Stimulated activated CD8-positive, alpha-beta memory T cell treated with anti-CD3 and anti-CD28 coated beads, Interleukin-2, amount 100 ng/mL, for 1 hour (primary cell): Measurements from ENCODE around the gene LRRC8E.
A peak's percentile ranks its signal among the peaks of the same experiment; 100 is the strongest.
"Not testable (repeated sequence)": the region's sequence is repeated elsewhere in the genome, so short reads cannot be mapped to it uniquely, and the experiment has no call there.

Source experiments
- DNase-seq, 2 donors: peaks; one replicate each; pipeline ENCODE4 v3.0.0-alpha.2; 2020; ENCODE audit warnings: low read depth in 2 of 2

Gene LRRC8E

DNA sequence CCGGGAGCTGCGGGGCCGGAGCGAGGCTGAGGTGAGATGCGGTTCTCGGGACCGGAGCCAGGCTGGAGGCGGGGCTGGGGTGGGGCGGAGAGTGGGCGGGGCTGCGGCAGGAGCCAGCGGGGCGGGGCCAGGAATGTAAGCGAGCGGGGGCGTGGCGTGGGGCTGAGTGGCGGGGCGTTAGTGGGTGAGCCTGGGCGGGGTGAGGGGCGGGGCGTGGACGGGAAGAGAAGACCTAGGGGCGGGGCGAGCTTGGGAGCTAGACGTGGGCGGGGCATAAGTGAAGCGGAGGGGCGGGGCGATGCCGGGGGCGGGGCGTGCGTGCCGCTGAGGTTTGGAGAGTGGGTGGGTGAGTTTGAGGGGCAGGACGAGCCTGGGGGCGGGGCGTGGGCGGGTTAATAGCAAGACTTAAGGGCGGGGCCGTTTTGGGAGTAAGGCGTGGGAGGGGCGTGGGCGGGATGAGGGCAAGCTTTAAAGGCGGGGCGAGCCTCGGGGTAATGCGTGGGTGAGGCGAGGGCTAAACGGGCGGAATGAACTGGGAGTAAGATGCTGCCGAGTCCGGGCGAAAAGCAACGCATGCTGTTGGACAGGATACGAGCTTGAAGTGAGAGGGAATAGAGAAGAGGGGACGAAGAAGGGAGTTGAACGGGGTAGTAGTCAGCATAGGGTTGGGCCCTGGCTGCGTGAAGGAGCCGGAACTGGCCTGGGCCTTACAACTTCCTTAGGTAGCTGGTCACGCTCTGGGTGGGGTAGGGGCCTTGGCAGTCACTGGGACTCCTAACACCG is 32.4 kb downstream of the LRRC8E start:
- DNase-seq, result peak; percentile 99 to 100

DNA sequence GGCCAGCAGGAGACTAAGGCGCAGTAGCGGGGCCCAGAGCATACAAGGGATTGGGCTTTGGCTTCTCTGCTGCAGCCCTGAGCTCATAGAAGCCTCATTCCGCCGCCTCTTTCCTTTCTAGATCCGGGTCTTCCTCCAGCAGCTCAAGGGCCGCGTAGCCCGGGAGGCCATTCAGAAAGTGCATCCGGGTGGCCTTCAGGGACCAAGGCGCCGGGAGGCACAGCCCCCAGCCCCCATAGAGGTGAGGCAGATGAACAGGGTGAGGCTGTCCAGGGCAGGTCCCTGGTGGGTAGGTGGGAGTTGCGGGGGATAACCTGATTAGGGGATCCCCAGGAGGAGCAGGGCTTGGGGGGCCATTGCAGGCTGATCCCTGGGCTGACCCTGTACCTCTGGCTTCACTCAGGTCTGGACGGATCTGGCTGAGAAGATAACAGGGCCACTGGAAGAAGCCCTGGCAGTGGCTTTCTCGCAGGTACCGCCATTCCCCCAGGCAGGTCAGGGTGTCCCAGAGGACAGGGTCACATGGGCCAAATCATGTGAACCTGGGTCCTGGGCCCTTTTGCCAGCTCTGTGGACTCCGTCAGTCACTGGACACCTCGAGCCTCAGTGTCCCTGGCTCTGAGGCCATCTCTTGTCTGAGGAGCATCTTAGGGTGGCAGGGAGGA is 33.1 kb downstream of the LRRC8E start:
- DNase-seq, result no peak

DNA sequence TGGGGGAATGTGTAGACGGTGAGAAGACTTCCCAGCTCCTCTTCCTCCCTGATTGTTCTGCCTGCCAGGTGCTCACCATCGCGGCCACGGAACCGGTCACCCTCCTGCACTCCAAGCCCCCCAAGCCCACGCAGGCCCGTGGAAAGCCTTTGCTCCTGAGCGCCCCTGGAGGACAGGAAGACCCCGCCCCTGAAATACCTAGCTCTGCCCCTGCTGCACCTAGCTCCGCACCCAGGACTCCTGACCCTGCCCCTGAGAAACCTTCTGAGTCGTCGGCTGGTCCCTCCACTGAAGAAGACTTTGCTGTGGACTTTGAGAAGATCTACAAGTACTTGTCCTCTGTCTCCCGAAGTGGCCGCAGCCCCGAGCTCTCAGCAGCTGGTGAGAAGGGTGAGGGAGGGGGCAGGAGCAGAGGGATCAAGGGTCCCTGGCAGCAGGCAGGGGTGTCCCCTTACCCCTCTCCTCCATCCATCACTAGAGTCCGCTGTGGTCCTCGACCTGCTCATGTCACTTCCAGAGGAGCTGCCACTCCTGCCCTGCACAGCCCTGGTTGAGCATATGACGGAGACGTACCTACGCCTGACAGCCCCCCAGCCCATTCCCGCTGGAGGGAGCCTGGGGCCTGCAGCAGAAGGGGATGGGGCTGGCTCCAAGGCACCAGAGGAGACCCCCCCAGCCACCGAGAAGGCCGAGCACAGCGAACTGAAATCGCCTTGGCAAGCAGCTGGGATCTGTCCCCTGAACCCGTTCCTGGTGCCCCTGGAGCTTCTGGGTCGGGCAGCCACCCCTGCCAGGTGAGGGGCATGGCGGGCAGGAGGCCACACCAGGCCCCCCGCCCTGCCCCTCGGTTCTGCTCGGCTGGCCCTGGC is 33.9 kb downstream of the LRRC8E start:
- no peak for DNase-seq

DNA sequence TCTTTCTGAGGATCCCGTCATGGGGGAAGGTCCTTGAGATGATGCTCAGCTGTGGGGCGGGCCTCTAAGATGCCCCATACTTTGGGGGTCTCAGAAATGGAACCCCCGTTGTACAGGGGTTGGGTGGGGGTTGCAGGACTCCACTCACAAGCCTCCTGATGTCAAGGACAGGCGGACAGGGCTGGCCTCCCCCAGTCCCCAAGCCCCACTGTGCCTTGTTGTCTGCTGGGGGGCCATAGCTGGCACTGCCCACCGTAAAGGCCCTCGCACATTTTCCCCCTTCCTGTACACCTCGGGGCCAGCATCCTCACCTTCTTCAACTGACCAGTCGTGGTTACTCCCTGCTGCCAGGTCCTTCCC is 34.5 kb downstream of the LRRC8E start:
- DNase-seq, result no peak

DNA sequence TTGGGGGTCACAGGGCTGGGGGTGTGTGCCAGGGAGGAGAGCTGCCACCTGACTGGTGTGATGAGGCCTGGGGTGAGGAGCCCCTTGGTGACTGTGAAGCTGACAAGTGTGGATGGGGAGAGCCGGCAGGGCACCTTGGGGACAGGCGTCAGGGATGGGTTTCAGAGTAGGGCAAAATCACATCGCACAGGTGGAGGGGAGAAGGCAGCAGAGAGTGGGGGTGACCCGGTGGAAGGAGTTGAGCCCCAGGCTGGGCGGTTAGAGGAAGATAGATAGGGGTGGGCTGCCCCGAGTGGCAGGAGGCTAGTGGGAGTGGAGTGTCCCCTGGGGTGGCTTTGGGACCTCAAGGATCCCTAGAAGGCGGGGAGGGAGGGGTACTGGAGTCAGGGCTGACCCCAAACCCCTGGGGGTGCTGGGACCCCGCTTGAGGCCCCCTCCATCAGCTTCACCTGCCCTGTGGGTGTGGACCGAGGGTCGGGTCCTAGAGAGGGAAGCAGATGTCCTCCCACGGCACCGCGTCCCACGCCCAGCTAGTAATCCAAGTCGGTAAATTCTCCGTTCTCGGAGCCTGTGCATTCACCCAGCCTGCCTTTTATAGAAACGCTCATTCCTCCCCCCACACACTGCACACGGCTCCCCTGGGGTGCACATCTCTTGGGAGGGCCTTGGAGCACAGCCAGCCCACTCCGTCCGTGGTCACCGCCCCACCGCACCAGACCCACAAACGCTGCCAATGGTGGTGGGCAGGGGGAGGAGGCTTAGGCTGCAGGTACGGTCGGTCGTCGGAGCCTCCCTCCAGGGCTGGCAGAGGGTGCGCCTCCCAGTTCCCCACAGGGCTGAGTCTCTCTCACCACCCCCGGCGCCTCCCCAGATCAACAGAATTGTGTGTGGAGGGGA is 35.2 kb downstream of the LRRC8E start:
- no peak for DNase-seq

DNA sequence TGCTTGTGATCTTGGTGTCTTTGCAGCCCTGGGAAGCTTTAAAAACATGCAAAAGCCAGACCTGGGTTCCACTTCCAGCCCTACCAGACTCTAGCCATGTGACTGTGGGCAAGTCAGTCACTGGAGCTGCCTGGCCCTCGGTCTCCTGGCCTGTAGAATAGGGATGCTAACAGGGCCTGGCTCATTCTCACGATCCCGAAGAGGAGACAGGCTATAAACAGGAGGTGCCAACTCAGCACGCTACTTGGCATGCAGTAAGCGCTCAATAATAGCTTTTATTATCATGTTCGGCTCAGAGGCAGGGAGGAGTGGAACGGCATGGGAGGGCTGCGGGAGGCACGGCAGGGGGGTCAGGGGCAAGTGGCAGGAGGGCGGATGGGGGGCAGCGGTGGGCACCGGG is 35.9 kb downstream of the LRRC8E start:
- no peak for DNase-seq

DNA sequence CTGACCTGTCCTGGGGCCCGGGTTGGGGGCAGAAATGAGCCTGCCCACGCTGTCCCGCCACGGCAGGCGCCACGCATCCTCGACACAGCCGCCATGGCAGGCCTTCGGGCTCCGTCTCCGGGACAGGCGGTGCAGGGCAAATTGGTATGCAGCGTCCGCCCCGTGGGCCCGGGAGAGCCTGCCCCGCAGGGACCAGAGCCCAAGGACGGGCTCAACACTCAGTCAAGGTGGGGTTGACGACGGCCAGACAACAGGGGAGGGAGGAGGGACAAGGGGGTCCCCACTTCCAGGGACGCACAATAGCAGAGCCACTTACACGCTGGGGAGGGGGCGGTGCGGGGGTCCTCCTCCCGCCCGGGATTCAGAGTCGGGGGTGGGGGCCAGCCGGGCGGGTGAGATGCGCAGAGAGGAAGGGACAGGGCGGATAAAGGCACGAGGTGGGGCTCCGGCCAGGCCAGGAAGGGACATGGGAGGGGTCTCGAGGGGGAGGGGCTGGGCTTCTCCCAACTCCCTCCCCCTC is 36.4 kb downstream of the LRRC8E start:
- no peak for DNase-seq

DNA sequence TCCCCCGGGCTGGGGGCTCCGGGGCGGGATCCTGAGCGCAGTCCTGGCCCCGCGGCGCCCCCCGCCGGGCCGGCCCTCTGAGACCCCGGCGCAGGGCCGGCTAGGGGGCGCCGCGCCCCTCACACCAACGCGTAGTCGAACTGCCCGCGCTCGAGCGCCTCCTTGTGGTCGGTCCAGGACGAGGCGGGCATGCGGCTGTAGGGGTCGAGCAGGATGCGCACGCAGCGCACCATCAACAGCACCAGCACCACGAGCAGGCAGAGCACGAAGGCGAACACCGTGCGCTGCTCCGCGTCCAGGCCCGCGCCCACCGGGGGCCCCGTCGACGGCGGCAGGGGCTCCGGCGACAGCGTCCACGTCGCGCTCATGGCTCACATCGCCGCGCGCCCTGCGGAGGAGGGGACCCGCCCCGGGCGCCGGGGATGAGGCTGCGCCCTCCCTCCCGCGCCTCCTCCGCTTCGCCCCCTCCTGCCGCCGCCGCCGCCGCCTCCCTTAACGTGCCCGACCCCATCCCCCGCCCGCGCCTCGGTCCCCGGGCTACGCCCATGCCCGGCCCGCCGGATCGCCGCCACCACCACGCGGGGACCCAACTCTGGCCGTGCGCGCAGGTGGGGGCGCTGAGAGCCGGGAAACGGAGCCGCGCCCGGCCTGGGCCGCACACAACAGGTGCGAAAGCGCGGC is 37.0 kb downstream of the LRRC8E start:
- peak; percentile 56 to 64 for DNase-seq

DNA sequence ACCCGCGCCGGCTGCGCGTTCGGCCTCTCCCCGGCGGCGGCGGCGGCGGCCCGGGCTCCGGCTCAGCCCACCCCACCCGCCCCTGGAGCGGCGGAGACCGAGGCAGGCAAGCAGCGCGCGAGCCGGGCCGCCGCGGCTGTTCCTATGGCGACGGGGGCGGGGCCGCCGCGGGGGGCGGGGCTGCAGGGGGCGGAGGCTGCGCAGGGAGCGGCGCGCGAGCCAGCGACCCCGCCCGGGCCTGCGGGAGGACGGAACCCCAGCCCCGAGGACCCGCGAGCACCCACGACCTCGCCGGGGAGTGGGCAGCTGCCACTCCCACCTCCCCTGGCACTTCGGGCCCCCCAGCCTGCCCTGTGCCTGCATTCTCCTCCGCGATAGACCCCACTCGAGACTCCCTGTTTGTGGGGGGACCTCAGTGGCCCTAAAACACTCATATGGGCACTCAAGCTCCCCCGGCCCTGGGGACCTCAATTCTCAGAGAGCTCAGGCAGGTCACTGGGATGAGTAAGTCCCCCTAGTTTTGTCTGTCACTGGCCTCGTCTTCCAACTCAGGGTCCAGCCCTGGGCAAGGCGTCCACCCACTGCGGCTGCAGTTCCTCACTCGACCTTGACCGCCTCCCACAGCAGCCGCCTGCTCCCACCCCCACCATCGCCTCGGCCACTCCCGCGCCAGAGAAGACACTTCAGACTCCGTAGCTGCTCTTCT is 37.9 kb downstream of the LRRC8E start, which contains the start of gene CTXN1:
Gene CTXN1, minus strand, starts transcription at position 115 of the 706 bp plus-strand sequence. CDS start 597 bp downstream, outside the sequence.
- peak; percentile 61 to 69 for DNase-seq

DNA sequence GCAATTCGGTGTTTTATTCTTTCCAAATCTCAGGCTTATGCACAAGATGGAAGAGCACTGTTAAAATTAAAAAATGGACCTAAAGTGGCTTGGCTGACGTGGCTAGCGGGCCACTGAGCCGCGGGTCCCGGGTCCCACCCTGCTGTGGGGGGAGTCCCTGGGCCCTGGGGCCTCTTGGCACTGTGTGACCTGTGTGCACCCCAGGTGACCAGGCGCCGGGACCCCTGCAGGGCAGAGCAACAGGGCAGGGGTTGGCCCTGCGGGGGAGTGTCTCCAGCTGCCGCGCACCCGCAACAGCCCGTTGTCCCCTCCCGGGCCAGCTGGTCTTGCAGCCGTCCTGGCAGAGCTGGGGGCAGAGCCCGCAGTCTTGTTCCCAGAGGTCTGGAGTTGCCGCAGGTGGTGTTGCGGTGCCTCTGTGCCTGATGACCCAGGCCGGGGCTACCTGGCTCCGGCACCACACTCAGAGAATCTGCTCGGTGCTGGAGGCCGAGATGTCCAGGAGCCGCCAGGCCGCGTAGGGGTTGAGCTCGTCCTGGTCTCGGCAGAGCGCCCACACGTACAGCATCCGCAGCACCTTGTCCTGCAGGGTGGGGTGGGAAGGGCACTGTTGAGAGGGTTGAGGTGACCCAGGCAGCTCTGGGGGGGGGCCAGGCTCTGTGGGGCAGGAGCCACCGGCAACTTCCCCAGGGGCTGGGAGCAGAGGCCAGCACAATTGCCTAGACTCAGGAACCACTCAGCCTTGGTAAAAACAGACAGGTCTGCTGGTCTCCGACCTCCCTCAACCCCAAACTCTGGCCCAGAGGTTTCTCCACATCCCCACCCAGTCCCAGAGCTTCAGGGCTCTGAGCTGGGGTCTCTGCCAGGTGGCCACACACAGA is 38.7 kb downstream of the LRRC8E start:
- no peak for DNase-seq

DNA sequence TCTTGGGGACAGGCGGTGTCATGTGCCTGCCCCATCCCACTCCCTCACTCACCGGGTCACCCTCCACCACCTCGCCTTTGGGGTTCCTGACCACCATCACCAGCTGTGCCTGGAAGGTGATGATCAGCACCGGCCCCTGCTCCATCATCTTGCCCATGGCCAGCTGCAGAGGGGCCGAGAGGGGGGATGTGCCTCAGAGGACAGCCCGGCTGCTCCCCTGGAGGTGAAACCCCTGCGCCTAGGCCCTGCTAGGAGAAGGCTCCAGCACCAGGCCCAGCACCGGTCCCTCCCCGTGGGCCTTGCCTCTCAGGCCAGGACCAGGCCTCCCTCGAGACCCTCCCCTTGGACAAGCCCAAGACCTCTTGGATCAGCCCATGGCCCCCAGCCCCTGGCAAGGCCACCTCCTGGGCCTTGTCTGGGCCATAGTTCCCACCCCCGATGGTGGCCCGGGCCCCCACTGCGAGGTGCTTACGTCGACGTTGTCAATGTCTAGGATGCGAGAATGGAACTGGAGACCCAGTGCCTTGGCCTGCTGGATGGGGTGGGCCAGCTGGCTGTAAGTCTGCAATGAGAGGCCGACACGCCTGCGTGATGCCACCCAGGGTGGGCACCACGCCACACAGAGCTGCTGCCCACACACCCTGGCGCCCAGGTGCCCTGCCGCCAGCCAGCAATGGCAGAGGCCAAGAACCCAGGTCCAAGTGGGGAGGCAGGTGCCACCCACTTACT is 39.5 kb downstream of the LRRC8E start:
- no peak for DNase-seq

DNA sequence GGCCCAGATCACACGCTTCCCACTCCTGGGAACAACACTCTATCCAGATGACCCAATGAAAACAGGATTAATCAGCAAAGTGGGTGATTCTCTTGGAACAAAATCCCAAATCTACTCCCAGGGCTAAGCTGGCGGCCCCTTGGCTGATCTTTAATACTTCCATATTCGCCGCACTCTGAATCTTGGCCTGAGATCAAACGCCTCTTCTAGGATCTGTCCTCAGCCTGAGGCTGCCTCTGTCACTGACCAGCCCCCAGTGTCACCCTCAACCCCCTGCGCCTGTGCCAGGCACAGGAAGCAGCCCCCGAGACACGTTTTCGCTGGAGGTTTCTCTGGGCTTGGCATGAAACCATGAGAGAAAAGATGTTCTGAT is 40.0 kb downstream of the LRRC8E start:
- no peak for DNase-seq

DNA sequence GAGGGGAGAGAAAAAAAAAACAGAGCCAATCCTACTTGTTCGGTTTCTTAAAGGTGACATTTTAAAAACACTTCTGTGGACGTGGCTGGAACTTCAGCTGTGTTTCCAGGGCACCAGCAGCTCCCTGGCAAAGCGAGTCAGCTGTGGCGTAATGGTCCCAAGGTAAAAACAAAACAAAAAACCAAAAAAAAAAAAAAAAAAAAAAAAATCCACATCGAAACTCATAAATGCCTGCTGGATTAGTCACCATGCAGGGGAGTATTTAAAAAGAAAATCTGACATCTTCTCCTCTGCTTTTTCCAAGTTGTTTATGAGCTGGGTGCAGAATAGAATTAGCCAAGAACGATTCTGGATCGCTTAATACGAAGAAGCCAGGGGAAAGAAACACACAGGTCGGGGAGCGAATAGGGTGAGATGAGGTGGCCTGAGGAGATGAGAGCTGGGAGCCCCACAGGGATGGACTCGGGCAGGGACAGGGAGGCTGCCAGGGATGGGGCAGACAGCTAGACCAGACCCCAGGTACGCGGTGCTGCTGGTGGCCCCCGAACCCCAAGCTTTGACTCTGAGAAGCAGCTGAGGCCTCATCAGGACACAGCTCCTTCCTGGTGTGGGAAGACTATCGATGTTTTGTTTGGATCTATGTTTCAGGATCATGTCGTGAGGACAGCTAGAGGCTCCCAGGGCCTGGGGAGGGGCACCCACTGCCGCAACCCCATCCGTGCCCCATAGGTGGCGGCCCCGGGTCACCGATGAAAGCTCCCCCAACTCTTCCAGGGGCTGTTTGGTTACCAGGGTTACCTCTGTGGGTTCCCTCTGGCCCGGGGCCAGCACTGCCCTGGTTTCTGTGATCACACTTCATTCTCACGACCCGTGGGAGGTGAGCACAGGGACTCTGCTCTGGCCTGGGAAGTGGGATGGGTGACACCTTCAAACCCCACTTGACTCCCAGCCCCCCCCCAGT is 40.7 kb downstream of the LRRC8E start:
- peak; percentile 45 to 50 for DNase-seq

DNA sequence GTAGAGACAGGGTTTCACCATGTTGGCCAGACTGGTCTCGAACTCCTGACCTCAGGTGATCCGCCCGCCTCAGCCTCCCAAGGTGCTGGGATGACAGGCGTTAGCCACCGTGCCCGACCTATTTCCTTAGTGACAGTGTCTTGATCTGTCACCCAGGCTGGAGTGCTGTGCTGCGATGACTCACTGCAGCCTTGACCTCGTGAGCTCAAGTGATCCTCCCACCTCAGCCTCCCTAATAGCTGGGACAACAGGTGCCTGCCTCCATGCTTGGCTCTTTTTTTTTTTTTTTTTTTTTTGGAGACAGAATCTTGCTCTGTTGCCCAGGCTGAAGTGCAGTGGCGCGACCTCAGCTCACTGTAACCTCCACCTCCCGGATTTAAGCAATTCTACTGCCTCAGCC is 41.7 kb downstream of the LRRC8E start:
- not testable (repeated sequence) for DNase-seq

DNA sequence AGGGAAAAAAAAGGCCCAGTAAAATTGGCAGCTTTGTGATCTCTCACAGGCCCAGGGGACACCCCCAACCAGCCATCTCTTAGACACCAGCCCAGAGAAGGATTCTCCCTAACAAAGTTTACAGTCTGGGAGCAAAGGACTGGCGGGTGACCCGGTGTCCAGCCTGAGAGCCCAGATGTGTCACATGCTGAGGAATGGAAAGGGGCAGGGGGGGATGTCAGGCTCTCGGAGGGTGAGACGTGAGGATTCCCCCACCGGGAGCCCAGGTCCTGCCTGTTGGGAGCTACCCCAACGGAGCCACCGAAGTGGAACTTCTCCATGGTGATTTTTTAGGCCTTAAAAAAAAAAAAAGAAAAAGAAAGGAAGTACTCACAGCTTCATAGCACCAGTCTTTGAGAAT is 42.5 kb downstream of the LRRC8E start:
- DNase-seq, result no peak

DNA sequence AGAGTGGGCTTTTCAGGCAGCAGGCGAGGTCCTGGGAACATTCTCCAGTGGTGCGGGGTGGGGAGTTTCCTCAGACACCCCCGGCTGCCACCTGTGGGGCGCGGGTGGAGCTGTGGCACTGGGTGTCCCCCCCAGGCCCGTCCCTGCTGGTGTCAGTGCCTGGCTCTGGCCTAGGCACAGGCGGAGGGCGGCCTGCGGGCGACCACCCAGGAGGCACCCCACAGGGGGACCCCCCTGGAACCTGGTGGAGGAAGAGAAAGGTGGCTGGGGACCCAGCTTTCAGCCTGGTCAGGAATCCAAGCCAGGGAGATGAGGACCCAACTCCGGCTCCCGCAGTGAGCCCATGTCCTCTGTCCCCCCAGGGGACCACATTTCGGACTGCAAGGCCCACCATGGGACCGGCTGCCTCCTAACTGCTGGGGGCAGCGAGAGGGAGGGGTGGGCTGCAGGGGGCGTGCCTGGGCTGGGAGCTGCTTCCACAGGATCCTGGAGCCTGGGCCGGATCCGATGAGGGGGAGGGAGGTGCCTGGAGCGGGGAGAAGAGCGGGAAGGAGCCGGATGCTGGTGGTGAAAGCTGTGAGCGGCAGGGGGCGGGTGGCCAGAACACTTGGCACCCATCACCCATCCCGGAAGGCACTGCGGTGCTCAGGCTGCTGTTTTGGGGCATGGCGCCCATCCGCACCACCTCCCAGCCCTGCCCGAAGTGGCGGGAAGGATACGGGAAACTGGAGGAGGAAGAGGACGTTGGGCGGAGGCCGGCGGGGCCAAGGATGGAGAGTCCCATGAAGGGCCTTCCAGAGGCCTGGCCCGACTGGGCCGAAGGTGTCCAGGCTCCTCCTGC is 43.1 kb downstream of the LRRC8E start:
- no peak for DNase-seq
